RWPE2 (cell line): ENCODE measurements around the gene SPTBN2.

Experiments
- ATAC-seq: fragments of 200-7000 bp; cut with Tn5 transposase; 3 replicates; pipeline ENCODE4 v1.9.1; 2021; ENCODE audit warnings: low read depth
- DNase-seq: peaks from one replicate; pipeline ENCODE4 v3.0.0-alpha.2; 2020; ENCODE audit warnings: low spot score
- H3K27ac ChIP-seq: fragments of 450-650 bp; 2 replicates; pipeline ENCODE4 v1.5.1; 2017; ENCODE audit warnings: mild to moderate bottlenecking; ENCODE audit not compliant: poor library complexity, severe bottlenecking
- H3K27me3 ChIP-seq: fragments of 250-450 bp; sonication (Bioruptor Pico); 2 replicates; pipeline ENCODE4 v1.5.1; 2021; ENCODE audit warnings: mild to moderate bottlenecking, moderate library complexity; ENCODE audit not compliant: insufficient read depth, poor library complexity, severe bottlenecking
- H3K36me3 ChIP-seq: fragments of 250-450 bp; sonication (Bioruptor Pico); 2 replicates; pipeline ENCODE4 v1.5.1; 2020; ENCODE audit warnings: low read depth, mild to moderate bottlenecking, moderate library complexity
- H3K4me1 ChIP-seq: fragments of 250-450 bp; sonication (Bioruptor Pico); 2 replicates; pipeline ENCODE4 v1.5.1; 2021; ENCODE audit warnings: mild to moderate bottlenecking, moderate library complexity; ENCODE audit not compliant: insufficient read depth, poor library complexity, severe bottlenecking
- H3K4me3 ChIP-seq: fragments of 250-450 bp; sonication (Bioruptor Pico); 2 replicates; pipeline ENCODE4 v1.5.1; 2021; ENCODE audit warnings: mild to moderate bottlenecking, moderate library complexity; ENCODE audit not compliant: severe bottlenecking
- H3K9me3 ChIP-seq: fragments of 250-450 bp; sonication (Bioruptor Pico); 2 replicates; pipeline ENCODE4 v1.5.1; 2021; ENCODE audit warnings: mild to moderate bottlenecking, moderate library complexity; ENCODE audit not compliant: severe bottlenecking
- CTCF ChIP-seq: fragments of 450-650 bp; IDR thresholded peaks from one replicate; pipeline ENCODE4 v1.5.1; 2017; ENCODE audit warnings: mild to moderate bottlenecking, moderate library complexity; ENCODE audit not compliant: poor library complexity, severe bottlenecking

SPTBN2 gene

GRCh38 chr11:66713746-66714480 lies 15.1 kb downstream of the SPTBN2 start:
- no peak for TF ChIP-seq CTCF
- DNase-seq (no peak), ATAC-seq (no peak)
- H3K9me3 ChIP-seq: no peaks in the 10 kb centered on the region
- H3K27me3 ChIP-seq: no peaks in the 10 kb centered on the region
- no peak overlapping the region for H3K4me3 ChIP-seq
- H3K4me1 ChIP-seq: peaks cover 14% of the 10 kb centered on the region
- H3K36me3 ChIP-seq: peaks cover 20% of the 10 kb centered on the region
- no peak overlapping the region for H3K27ac ChIP-seq

DNA sequence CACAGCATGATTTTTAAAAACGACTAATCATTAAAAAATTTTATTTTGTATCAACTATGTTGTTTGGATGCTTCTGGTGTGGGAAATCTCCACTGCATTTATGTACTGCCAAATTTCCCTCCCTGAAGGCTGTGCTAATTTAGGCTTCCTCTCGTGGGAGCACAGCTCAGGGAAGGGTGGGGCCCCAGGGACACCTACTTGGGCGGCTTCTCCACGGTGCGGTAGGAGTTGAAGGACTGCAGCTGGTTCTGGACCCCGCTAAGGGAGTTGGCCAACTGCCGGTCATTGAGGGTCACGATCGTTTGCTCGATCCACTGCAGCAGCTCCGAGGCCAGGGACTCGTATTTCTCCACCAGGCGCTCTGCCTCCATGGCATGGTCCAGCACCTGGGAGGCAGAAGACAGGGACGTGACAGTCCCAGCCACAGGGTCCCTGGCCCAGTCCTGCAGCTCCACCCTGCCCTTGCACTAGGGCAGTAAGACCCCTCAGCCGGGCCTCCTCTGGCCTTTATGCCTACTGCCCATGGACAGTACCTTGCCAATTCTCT lies 18.6 kb downstream of the SPTBN2 start:
- no peak overlapping the region for H3K27ac ChIP-seq
- ATAC-seq: no peak
- H3K4me3 ChIP-seq: no peak overlapping the region
- no peaks in the 10 kb centered on the region for H3K9me3 ChIP-seq
- peaks cover 26% of the 10 kb centered on the region for H3K36me3 ChIP-seq
- peaks cover 9% of the 10 kb centered on the region for H3K4me1 ChIP-seq
- no peak for DNase-seq
- no peaks in the 10 kb centered on the region for H3K27me3 ChIP-seq
- TF ChIP-seq CTCF: no peak

- ATAC-seq (no peak), DNase-seq (no peak)
- H3K9me3 ChIP-seq: no peaks in the 10 kb centered on the region
- TF ChIP-seq CTCF: no peak
- no peaks in the 10 kb centered on the region for H3K27me3 ChIP-seq
- H3K4me3 ChIP-seq: no peak overlapping the region
- peaks cover 9% of the 10 kb centered on the region for H3K4me1 ChIP-seq
- H3K27ac ChIP-seq: no peak overlapping the region
- peaks cover 26% of the 10 kb centered on the region for H3K36me3 ChIP-seq
Measured at GRCh38 chr11:66708701-66709100, 20.3 kb downstream of the SPTBN2 start.

DNA sequence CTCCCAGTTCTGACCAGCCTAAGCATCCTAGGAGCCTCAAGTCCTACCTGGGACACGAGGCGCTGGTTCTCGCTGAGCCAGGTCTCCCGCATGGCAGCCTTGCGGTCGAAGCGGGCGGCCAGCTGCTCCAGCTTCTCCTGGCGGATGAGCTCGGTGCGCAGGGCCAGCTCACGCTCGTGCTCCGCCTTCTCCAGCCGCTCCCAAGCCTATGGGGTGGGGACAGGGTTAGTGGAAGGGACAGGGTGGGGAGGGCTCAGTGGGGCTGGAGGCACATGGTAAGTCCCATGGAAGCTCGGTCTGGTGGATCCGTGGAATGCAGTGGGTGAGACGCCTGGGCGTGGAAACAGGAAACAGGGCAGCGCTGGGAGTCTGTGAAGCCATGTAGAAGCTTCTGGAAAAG lies 20.9 kb downstream of the SPTBN2 start:
- peaks cover 21% of the 10 kb centered on the region for H3K36me3 ChIP-seq

More for the DNA sequence above, 20.9 kb downstream of the SPTBN2 start:
- no peaks in the 10 kb centered on the region for H3K27me3 ChIP-seq
- no peaks in the 10 kb centered on the region for H3K9me3 ChIP-seq
- ATAC-seq: no peak
- TF ChIP-seq CTCF: no peak
- DNase-seq: no peak
- H3K27ac ChIP-seq: no peak overlapping the region
- peaks cover 9% of the 10 kb centered on the region for H3K4me1 ChIP-seq
- H3K4me3 ChIP-seq: no peak overlapping the region
